HG02884 (cell line): ENCODE data around the gene RAB6A.

ENCODE experiments used
- ATAC-seq: cut with Tn5 transposase; IDR thresholded peaks from one replicate; pipeline ENCODE4 v1.9.1; 2021; ENCODE audit warnings: mild to moderate bottlenecking, moderate library complexity; ENCODE audit not compliant: unreplicated experiment

The RAB6A gene

GRCh38 chr11:73633999-73634398 lies 126.9 kb downstream of the RAB6A start:
- ATAC-seq = no peak

- ATAC-seq = no peak
Measured at GRCh38 chr11:73632996-73633395, 127.9 kb downstream of the RAB6A start.

- ATAC-seq = no peak
Measured at GRCh38 chr11:73629907-73630306, 131.0 kb downstream of the RAB6A start.

- no peak for ATAC-seq
Measured at GRCh38 chr11:73625696-73626318, 135.1 kb downstream of the RAB6A start.
